ENCODE measurements around the gene ENO3.

ENO3 gene

DNA sequence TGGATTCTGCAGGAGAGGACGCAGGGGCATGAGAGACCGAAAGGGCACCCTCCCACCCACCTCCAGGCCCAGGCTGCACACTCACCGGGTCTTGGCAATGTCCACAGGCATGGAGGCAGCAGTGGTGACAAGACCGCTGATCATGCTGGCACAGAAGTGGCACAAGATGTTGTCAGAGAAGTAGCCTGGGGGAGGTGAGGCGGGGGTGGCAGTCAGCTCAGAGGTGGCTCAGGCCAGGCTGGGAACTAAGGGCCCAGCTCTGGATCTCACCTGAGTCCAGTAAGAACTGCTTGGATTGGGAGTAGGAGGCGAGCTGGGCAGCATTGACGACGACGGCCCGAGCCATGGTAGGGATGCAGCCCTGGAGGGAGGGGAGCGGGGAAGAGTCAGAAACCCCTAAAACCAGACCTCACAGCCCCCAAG lies 12.8 kb upstream of the ENO3 start:
- no peak for DNase-seq

DNA sequence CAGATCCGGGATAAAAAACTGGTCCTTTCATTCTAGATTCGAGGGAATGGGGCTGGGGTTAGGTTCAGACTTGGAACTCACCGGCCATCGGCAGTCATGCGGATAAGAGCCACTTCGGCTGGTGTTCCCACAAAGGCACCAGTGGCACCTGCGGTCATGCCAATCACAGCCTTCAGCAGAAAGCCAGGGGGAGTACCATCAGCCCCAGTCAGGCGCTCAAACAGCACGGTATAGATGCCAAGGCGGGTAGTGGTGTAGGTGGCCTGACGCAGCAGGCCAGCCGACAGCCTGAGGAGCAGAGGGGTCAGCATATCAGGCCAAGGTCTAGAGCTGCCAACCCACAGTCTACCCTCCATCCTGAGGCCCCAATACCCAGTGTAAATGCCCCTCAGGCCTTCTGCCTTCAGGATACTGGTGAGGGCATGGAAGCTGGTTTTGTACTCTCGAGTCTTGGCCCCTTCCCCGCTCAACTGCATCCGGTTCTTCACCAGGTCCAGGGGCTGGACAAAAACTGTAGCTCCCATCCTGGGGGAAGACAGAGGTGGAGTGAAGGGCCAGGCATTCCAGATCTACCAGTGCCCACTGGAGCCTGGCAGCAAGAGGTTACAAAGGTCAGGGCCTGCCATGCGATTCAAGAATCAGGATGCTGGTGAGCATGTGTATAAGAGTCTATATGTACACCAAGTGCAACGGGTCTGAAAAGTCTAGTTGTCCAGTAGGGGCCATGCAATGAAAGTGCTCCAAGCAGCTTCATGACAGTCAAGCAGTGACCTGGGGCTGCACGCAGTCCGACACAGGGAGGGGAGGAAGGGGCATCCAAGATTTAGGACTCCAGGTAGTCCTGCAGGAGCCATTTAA lies 12.0 kb upstream of the ENO3 start:
- DNase-seq, result no peak

DNA sequence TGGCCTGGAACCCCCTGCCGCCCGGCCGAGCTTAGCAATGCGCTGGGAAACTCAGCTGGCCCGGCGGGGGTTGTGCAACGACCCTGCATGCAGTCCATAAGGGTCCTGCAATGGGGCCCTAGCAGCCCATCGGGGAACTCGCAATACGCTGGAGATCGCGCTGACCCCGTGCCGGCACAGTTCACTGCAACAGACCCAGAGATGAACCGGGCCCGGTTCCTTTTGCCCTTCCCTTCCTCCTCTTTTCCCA lies 11.4 kb upstream of the ENO3 start:
- DNase-seq, result peak; percentile 27

DNA sequence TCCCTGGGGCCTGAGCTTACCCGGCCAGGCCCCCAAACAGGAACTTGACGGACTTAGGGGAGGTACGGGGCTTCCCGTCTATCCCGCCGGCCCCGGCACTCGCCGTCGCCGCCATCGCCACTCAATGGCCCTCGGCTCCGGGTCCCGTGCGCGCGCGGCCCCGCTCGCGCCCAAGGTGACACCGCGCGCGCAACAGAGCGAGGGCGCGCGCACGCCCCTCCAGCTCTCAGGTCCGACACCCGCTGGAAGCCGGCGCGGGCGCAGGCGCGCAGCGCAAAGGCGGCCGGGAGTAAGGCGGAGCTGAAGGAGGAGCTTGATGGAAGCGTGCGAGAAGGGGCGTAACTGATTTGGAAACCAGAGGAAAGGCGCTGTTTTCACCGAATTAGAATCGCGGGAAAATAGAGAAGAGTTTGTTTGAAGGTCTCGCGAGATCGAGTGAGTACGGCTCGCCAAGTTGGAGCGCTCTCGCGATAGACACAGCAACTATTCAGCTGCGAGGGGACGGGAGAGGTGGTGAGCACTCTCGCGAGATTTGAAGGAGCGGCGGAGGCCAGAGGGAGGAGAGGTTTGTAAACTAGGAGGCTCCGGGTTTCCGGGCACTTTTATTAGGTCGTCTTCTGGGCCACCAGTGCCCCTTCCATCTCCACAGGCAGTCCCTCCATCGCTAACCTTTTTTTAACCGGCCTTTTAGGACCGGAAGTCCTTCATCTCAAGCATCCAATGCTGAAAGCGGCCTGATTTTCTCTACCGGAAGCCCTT lies 10.9 kb upstream of the ENO3 start, which contains the start of the genes RNF167 and SLC25A11:
Gene RNF167 (plus strand): TSS at position 473 of the 759 bp plus-strand sequence. CDS start 642 bp downstream, outside the sequence.
Gene SLC25A11 (minus strand): TSS at position 251 of the 759 bp plus-strand sequence. CDS start 136 bp downstream, at position 115.
- DNase-seq, result peak; percentile 97

DNA sequence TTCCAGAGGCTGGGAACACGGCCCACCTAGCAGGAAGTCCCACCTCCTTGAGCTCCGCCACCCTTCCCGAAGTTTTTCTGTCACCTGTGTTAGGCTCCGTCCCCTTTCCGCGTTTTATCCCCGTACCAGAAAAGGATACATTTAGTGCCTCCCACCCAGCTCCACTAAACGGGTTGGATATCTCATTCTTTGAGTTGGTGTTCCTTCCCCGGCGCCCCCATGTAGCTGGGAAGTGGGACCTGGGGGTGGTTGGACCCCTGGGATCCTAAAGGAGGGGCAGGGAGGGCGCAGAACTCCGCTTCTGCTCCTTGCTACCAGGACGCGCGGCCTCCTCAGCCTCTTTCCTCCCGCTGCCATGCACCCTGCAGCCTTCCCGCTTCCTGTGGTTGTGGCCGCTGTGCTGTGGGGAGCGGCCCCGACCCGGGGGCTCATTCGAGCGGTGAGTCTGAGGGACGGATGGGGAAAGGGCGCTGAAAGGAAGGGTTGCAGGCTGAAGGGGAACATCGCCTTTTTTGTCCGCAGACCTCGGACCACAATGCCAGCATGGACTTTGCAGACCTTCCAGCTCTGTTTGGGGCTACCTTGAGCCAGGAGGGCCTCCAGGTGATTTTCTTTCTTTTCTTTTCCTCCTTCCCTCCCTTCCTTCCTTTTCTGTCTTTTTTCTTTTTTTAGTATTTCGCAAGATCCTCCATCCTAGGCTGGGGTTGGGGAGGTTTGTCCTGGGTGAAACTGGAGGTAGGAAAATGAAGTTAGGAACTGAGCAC lies 10.2 kb upstream of the ENO3 start:
- peak; percentile 47 for DNase-seq

DNA sequence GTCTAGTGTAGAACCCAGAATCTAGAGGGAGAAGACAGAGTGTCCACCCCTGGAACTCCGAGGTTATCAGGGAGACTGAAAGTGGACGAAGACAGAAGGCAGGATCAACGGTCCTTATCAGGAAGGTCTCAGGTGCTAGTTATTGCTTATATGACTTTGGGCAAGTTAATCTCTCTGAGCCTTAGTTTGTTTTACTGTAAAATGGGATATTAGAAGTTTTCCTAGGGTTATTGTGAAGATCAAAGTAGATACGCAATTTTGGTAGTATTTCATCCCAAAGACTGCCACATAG lies 9.7 kb upstream of the ENO3 start:
- DNase-seq, result no peak

DNA sequence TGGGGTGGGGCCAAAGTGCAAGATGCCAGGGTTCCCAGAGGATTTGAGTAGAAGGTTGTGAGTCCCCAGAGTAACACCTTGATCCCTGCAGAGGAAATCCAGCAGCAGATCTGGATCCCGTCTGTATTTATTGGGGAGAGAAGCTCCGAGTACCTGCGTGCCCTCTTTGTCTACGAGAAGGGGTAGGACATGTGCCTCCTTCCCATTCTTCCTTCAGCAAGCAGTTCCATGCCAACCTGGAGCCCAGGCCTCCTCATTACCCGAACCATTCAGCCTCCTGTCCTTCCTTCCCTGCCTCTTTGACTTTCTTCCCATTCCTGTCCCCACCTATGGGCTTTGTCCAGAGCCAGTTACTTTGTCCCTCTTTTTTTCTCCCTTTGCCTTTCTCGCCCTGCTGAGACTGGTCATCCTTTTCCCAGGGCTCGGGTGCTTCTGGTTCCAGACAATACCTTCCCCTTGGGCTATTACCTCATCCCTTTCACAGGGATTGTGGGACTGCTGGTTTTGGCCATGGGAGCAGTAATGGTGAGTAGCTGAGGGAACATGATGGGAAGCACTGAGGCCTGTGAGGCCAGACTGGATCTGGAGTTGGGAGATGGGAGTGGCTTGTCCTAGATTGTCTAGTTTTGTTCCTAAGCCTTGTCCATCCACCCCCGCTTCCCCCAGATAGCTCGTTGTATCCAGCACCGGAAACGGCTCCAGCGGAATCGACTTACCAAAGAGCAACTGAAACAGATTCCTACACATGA lies 8.0 kb upstream of the ENO3 start:
- no peak for DNase-seq

DNA sequence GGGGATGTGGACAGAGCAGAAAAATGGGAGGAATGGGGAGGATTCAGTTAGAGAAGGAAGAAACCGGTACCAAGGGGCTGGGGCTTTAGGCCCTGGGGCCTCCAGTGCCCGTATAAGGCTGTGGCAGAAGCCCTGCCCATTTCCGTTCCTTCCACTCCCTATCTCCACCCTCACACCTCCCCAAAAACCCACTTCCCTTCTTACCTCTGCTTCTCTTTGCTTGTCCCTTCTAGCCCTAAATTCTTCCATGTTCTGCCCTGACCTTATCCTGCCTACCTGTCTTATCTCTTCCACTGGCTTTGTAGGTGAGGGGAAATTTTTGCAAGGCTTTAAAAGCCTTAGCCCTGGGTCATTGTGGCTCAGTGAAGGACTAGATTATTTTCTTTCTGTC lies 6.8 kb upstream of the ENO3 start:
- DNase-seq, result peak; percentile 40

DNA sequence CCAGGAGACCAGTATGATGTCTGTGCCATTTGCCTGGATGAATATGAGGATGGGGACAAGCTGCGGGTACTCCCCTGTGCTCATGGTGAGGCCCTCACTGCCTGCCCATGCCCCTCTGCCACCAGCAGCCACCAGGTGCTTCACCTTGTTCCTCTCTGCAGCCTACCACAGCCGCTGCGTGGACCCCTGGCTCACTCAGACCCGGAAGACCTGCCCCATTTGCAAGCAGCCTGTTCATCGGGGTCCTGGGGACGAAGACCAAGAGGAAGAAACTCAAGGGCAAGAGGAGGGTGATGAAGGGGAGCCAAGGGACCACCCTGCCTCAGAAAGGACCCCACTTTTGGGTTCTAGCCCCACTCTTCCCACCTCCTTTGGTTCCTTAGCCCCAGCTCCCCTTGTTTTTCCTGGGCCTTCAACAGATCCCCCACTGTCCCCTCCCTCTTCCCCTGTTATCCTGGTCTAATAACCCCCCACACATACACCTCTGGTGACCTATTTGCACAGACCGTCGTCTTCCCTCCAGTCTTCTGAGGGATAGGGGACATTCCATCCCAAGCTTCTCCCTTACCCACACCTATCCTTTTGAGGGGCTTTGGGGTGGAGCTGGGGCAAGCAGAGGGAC lies 6.3 kb upstream of the ENO3 start:
- DNase-seq, result no peak

DNA sequence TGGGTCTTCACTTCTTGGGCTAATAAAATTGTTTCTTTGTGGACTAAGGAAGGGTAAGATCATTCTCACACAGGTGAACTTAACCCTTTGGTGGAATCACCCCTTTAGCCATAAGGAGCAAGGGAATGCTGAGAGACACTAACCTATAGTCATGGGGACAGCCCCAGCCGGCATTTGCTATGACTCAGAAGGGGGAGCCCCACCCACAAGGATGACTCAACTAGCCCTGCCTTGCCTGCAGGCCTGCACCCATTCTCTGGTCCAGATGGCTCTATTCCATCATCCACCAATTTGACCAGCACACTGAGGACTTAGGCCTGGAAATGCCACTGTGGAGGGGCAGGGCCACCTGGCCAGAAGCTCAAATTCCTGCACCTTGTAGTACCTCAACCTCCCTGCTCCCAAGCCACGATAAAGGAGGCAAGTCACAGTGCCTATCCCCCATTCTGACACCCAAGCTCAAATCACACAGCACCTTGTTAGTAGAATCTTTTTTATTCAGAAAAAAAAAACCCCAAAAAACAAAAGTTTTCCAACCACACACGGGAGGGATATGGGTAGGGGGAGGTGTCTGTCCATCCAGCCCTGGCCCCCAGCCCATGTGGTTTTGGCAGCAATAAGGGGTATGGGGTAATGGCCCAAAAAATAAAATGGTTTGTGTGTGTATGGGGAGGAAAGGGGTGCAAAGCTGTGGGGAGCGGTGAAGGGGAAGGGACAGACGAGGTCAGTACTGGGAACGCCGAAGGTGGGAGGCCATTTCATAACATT lies 5.6 kb upstream of the ENO3 start:
- DNase-seq, result peak; percentile 89

DNA sequence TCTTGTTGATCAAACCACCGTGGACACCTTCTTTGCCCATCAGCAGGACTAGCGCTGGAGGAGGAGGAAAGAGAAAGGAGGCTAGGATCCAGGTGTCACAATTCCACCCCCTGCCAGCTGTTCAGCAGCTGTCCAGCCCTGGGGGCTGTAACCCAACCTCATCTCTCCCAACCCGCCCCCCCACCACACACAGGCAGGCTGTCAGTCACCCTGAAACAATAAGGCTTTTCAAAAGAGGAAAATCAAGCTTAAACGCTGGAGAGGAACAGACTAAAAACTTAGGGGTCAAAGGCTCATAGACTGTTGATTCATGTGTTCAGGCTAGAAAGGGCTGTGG lies 5.0 kb upstream of the ENO3 start:
- no peak for DNase-seq

DNA sequence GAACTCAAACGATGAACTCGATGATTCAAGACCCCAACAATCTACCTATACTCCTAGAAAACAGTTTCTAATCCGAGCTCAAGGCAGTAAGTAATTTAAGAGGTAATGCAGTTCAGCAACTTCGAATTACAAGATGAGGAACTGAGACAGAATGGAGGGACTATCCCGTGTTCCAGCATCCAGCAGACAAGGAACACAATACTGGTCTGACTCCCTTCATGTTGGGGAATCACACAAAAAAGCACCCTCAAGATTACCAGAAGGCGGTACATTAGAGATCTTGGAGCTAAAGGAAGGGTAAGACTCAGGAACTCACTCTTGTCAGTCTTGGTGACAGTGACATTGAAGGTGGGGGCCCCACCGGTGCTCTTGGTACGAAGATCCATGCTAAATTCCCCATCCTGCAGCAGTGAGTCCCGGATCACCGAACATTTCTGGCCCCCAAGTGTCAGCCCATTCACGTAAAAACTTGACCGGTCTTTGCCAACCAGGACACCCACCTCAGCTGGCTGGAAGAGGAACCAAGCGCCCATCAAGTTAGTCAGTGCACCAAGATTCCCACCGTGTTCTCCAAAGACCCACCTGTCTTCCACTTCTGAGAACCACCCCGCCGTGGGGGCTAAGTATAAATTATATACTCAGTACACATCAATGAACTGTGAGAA lies 4.5 kb upstream of the ENO3 start:
- no peak for DNase-seq

DNA sequence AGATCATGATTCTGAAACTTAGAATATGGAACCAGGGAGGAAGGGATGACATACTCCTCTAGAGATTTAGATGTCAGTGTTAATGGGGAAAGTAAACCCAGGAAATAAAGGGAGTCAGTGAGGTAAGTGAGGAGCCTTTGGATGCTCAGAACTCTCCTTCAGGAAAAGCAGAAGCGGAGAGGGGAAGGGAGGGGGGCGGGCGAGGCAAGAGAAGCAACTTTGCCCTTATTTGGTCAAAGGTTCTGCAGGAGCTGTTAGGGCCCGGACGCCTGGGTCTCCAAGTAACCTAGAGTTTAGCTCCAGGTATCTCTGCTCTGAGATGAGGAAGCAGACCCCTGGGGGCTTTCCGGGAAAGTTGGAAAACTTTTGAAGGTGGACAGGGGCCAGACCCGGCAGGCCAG lies 3.9 kb upstream of the ENO3 start:
- DNase-seq, result no peak

DNA sequence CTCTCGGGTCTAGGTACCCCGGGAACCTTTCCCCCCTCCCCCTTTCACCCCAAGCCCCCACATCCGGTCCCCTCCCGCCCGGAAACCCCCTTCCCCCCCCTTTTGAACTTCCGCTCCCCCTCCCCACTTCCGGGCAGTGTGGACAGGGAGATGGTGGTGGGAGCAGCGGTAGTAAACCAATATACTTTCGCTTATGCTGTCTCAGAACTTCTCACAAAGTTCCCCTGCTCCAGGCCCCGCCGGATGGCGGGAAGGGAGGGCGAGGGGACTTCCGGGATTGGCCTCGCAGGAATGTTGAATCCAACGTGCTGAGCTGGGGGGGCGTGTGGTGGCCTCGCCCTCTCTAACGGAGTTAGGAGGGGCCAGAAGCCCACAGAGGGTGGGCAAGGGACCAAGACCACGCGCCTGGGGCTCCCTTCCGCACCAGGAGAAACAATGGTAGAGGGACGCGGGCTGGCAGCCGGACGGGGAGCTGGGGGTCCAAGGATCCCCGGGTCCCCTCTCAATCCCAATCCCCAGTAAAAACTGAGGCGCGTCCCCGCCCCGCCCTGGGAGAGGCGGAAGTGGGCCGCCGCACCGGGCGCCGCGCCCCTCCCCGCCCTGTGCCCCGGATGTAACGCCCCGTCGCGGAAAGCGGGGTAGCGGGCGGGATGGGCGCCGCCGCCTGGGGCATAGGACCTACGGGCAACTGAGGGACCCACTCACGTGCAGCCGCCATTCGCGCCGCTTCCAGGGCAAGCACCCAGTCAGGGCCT lies 3.3 kb upstream of the ENO3 start:
- DNase-seq, result peak; percentile 69

DNA sequence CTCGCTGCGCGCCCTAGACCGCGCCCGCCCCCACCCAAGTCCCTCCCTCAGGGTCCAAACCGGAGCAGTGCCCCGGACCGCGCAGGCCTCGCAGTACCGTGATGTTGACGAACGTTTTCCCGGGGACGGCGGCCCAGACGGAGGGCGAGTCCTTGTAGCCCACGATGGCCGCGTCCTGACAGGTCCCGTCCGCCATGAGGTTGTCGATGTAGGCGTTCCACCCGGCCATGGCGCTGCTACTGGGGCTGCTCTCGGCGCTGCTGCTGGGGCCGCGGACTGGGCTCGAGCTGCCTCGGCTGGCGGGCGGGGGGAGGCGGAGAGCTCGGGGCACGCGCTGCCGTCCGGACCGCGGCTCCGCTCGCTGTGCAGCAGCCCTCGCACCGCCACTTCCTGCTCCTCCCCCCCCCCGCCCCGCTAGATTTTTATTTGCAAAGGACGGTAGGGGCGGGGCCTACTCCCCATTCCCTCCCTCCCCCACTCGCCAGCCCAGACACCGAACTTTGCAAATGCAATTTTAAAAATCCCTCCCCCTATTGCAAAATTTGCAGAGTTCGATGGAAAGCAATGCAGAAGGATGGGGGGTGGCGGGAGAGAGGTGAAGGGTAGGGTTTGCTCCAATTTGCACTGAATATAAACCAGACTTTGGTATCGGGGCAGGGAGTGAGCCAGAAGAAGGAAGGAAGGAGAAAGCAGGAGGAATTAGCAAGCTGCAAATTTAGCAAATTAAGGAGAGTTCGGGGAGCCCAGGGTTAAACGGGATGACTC lies 2.6 kb upstream of the ENO3 start, which contains the start of gene PFN1:
Gene PFN1 (minus strand): TSS at position 365 of the 765 bp plus-strand sequence. CDS start 136 bp downstream, at position 229.
- DNase-seq, result peak; percentile 92

DNA sequence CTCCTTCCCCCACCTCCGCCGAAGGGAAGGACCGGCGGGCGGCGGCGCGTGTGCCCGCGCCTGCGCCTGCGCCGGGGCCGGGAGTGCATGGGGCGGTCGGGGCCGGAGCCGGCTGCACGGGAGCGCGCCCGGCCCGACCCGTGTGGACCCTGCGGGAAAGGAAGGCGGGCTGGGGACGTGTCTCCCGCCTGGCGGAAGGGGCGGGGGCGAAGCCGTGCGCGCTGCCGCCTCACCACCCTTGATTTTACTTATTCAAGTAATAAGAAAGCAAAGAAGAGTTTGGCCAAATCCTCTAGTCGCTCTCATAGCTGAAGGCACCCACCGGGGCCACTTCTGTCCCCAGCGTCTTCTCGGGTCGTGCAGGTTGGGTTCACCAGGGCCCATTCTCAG lies 2.0 kb upstream of the ENO3 start:
- DNase-seq, result peak; percentile 75

DNA sequence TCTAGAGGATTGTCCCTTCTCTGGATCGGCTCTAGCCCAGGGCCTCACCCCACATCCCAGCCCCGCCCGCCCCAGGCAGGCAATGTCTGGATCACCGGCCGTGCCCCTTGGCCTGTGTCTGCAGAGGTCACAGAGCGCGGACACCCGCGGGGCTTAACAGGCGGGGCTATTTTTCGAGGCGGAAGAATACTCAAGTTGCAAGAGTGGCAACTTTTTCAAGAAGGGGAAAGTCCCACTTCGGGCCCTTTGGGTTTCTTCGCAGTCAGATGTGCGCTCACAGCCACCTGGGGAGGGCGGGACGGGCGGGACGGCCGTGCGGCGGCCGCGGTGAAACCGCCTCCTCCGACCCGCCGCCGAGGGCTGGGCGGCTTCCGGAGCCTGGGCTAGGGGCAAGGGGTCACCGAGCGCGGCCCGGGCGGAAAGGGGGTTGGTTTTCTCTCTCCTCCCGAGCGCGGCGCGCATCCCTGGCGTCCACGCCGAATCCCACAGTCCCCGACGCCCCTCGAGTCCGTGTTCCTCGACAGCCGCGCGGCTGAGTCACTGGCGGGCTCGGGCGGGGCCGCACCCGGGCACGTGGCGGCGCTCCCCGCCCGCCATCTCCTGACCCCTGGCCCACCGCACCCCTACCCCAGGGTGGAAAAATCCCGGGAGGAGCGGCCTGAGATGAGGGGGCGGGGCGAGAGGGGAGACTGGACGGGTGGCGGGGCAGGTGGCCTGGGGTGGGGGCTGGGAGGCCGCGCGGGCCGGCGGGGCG lies 1.4 kb upstream of the ENO3 start:
- peak; percentile 77 for DNase-seq

DNA sequence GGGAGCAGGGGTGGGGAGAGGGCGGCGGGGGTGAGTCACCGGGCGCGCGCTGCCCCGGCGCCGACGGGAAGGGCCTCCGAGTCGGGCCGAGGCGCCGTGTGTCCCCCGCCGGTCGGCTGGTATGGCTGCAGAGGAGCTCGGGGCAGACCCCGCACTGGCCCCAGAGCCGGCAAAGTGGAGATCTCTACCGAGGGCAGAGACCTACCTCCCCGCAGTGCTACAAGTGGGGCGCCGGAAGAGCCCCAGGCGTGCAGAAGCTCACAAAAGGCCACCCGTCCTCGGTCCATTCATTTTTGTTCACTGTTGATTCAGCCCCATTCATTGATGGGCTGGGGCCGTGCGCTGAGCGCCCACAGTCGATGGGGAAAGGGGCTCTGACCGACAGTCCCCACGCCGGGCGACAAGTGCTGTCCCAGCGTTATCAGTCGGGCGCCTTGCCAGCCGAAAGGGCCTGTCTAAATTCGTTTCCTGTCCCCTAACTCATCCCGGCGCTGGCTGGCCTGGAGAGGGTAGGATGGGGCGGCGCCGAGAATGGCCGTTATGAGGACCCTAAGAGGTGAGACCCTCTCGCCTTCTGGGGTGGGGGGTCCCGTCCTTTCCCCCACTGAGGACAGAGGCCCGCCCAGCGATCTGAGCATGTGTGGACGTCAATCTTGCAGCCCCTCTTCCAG lies 709 bp upstream of the ENO3 start:
- DNase-seq, result peak; percentile 41

Data from activated naive CD4-positive, alpha-beta T cell treated with Interleukin-2 at 50 U/mL for 16 hours (primary cell).